Urothelium cell line (cell line): Measurements from ENCODE around the gene FCER2.
"Not testable (repeated sequence)": the region's sequence is repeated elsewhere in the genome, so short reads cannot be mapped to it uniquely, and the experiment has no call there.

Source experiments
- DNase-seq: peaks from one replicate; pipeline ENCODE4 v3.0.0; 2011; ENCODE audit warnings: low spot score, mixed read lengths
- FAIRE-seq: peaks from 2 replicates; lab custom pipeline; 2011; peaks lifted over from hg19 to GRCh38; lab: Jason Lieb, UNC

Gene FCER2, protein sequence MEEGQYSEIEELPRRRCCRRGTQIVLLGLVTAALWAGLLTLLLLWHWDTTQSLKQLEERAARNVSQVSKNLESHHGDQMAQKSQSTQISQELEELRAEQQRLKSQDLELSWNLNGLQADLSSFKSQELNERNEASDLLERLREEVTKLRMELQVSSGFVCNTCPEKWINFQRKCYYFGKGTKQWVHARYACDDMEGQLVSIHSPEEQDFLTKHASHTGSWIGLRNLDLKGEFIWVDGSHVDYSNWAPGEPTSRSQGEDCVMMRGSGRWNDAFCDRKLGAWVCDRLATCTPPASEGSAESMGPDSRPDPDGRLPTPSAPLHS

DNA sequence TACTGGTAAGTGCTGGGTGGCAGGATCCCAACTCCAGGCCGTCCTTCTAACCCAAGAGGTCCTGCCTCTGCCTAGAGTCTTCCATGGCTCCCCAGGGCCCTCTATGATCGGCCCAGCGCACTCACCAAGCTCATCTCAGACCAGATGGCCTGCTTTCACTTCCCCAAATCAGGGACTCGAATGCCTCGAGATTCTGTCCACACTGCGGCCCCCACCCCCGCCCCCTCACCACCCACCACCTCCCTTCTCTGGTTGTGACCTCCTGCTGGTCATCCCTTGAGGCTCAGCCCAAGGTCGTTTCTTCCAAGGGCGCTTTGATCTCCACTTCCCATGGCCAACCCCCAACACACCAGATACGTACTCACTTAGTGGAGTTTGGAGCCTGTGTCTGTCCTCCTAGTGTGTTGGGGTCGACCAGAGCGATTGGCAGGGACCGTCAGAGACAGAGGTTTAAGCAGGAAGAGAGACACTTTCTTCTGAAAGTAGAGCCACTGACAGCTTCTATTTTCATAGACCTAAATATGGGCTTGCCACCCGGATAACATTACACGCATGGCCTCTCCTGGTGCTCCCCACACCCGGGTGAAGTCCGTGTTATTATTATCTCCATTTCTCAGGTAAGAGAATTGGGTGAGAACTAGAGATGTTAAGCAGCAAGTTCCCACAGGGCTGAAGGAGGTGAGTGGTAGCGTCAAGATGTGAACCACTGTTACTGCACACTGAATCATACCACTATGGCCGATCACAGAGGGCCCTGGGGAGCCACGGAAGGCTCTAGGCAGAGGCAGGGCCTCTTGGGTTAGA, at the start of gene FCER2:
FCER2 (minus strand) TSS at position 478 of the 804 bp plus-strand sequence. CDS start 2,371 bp downstream, outside the sequence.
- DNase-seq = no peak
- no peak for FAIRE-seq

DNA sequence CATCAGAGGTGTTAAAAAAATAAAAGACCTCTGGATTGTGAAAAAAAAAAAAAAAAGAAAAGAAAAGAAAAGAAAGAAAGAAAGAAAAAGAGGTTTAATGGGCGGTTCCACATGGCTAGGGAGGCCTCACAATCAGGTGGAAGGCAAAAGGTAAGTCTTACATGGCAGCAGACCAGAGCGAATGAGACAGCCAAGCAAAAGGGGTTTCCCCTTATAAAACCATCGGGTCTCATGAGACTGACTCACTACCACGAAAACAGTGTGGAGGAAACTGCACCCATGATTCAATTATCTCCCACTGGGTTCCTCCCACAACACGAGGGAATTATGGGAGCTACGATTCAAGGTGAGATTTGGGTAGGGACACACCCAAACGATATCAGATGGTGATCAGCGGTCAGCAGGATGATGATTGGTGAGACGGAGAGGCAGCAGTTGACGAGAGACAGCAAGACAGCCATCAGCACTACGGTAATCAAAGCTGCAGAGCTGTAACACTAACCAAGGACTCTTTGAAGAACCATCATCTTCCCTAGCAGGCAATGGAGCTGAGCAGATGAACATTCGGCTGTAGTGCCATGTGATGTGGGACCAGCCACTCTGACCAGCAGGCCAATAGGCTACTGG, 49.3 kb upstream of the FCER2 start:
- DNase-seq (no peak), FAIRE-seq (no peak)

DNA sequence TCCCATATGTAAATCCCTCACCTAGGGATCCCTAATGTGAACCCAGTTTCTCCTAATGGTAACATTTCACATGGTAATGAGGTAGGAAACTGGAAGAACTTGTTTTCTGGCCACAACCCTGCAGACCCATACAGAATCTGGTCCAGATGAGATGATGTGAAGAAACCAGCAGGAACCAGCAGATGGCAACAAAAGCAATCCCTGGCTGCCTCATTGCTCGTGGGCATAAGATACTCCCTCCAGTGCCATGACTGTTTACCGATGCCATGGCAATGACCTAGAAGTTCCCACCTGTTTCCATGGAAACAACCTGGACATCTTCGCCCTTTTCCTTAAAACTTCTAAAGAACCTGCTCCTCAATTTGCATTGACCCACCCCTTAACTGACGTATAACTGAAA, 46.8 kb upstream of the FCER2 start:
- FAIRE-seq = no peak
- no peak for DNase-seq

DNA sequence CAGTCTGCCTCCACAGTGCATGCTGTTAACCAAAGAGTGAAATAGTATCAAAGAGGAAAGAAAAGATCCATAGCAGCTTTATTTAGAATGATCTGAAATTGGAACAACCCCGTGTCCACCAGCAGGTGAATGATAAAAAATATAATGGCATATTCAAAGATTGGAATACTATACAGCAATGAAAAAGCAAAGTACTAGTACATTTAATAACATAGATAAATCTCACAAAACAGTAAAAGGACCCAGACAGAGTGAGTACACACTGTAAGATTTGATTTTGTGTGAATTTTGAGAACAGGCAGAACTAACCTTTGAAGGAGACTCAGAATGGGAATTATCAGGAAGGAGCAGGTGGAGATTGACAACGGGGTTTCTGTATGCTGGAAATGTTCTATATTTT, 46.2 kb upstream of the FCER2 start:
- no peak for DNase-seq
- no peak for FAIRE-seq

DNA sequence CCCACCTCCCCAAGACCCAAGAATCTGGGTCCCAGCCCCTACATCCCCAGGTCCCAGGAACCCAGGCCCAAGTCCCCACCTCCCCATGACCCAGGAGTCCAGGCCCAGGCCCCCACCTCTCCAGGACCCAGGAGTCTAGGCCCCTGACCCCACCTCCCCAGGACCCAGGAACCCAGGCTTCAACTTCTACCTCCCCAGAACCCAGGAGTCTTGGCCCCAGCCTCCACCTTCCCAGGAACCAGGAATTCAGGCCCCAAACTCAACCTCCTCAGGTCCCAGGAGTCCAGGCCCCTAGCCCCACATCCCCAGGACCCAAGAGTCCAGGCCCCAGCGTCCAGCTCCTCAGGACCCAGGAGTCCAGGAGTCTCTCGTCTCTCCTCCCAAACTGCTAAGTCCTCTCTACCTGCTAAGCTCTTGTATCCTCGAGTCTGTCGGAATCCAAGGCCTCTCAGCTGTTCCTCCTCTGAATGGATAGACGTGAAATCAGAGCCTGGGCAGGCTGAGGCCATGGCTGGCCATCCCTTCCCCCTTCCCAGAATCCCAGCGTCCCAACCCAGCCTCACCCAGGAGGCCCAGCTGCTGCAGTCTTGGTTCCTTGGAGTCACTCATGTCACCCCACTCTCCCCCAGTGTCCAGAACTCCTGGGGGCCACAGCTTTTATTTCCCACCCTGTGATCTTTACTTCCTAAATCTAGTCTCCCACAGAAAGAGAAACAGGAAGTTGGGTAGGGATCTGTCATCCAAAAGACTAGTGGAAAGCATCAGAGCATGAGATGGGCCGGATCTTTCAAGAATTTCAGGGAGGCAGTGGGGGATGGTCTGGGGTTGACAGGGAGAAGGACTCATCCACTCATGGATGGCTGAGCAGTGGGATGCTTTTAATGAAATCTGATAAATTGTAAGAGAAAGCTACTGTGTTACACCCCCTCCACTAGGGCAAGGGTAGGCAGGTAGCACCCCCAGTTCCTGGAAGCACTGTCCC, 45.3 kb upstream of the FCER2 start, which contains the start of gene CD209:
CD209 (minus strand) TSS at position 632 of the 982 bp plus-strand sequence; CDS start at position 609, 23 bp downstream.
- no peak for FAIRE-seq

DNA sequence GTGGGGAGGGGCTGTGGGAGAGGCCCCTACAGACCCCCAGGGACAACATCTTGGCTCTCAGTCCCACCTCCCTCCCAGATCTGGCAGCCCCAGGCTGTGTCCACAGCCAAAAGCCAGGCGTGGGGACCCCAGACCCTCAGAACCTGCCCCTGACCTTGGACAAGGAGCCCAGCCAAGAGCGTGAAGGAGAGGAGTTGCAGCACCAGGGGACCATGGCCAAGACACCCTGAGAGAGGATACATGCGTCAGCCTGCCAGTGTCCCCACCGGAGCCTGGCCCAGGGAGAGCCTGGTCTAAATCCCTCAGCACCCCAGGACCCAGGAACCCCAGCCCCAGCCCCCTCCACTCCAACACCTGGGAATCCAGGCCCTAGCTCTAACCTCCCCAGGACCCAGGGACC, 44.4 kb upstream of the FCER2 start:
- FAIRE-seq, DNase-seq: not testable (repeated sequence)

More for the DNA sequence above, 45.3 kb upstream of the FCER2 start, which contains the start of gene CD209:
- DNase-seq = no peak

DNA sequence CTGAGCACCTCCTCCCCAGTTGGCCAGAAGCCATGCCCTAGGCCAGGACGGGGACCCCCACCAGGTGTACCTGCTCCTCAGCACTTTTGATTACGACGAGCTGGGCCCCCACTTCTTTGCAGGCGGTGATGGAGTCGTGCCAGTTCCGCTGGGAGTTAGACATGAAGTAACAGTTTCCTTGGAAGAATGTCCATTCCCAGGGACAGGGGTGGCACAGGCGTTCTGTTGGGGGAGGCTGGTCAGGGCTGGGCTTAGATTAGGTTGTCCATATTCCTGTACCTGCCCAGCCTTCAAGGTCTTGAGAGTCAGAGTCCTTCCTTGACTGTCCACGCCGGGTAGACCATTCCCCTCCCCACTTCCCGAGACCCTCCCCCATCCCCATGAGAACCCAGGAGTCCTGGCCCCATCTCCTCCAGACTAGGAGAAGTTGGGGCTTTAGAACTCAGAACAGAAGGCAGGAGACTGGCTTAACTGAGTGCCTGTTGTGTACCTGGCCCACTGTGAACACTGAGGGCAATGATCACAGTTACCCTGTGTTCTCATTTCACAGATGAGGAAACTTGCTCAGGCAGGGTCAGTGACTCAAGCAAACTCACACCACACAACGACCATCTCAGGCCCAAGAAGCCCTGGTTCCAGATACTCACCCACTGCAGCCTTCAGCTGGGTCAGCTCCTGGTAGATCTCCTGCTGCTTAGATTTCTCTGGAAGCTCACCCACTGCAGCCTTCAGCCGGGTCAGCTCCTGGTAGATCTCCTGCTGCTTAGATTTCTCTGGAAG, 43.1 kb upstream of the FCER2 start:
- FAIRE-seq = no peak
- no peak for DNase-seq

DNA sequence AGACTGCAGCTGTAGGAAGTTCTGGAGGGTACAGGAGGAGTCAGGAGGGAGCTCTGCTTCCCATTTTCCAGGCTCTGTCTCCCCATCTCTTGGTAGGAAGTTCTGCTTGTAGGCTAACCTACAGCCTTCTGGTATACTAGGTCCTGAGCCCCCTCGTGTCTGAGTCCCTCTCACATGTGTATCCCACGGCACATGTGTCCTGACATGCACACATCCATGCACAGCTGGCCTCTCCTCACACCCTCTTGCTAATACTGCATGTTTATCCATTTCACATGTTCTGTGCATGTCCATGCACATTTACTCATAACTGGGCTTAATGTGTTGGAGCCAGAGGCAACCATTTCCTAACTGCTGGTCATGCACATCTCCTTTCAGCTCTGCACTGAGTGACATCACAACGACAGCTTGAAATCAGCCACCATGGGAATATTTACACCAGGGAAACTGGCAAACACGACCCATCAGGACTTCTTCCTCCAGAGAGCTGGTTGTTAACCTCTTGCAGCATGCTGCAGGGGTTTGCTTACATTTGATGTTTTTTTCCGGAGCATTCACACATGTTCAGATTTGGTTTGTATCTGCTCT, 42.4 kb upstream of the FCER2 start:
- DNase-seq = no peak
- FAIRE-seq = no peak

DNA sequence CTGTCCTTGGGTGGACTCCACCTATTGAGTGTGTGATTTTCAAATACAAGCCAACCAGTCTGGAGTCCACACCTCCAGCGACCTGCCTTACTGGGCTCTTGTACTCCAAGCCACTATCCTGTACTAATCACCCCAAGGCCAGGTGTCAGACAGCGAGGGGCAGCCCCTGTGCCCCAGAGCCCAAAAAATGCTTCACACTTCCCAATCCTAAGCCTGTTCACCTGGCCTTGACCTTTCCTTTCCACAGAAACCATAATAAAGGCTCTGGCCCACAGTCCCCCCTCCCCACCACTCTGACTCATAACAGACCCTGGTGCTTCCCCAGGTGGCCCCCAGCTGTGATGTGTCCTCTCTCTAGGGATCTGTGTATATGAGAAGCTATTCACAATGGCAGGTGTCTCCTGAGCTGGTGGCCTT, 41.5 kb upstream of the FCER2 start:
- DNase-seq (no peak), FAIRE-seq (no peak)

DNA sequence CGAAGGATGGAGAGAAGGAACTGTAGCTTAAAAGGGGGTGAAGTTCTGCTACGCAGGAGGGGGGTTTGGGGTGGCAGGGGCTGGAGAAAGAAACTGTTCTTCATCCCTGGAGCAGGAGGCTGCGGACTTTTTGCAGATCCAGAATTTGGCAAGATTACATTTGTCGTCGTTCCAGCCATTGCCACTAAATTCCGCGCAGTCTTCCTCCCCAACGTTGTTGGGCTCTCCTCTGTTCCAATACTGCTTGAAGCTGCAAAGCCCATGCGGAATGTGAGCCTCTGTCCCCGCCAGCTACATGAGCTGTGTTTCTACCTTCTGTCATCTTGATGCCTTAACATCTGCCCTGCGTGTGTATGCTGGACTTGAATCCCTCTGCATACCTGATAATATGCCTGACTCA, 41.1 kb upstream of the FCER2 start:
- FAIRE-seq = no peak
- DNase-seq = no peak

DNA sequence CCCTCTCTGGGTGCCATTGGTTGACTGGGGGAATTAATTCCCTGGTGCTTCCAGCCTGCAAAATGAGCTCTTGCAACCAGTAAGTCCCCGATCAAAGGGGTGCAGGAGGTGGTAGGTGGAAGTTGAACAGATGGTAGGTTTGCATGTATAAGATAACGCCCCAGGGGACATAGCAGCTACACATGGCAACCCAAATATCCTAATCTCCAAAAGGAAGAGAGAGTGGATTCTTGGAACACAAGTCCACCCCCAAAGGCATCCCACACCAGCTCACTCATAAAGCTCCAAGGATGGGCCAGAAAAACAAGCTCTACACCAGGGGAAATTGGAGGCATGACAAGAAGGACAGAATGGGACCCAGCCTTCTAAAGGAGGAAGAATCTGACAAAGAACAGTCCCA, 40.6 kb upstream of the FCER2 start:
- FAIRE-seq (no peak), DNase-seq (no peak)

DNA sequence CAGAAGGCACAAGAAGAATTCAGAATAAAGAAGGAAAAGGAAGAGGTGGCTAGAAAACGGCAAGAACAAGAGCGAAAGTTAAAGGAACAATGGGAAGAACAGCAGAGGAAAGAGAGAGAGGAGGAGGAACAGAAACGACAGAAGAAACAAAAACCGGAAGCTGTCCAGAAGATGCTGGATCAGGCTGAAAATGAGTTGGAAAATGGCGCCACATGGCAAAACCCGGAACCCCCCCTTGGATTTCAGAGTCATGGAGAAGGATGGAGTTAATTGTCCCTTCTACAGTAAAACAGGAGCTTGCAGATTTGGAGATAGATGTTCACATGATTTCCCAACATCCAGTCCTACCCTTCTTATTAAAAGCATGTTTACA, 38.7 kb upstream of the FCER2 start:
- DNase-seq = no peak
- FAIRE-seq = no peak

DNA sequence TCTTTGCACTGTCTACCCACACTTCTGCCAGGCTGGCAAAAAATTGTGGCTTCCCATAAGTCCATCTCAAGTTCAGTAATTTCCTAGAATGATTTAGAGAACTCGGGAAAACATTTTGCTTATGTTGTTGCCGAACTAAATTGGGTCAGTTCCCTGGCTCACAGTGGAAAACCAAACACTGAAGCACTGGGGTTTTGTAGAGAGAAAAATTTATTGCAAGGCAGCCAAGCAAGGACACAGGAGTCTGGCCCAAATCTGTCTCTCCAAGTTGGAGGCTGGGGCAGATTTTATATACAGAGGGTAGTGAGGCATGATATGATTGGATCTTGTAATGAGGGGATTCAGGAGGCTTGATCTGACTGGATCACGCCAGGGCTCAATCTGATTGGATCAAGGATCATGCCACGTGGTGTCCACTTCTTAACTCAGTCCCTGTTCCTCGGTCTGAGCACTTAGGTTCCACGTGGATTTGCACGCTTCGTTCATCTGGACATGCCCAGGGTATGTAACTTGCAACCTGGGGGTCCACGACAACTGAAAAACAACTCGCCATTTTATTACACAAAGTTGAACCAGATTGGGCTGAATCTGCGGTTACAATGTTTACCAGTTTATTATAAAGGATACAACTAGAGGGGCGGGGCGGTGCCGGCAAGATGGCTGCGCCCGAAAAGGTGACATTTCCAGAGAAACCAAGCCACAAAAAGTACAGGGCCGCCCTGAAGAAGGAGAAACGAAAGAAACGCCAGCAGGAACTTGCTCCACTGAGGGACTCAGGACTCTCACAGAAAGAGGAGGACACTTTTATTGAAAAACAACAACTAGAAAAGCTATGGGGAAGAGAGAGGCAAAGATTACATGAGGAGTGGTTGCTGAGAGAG, 38.1 kb upstream of the FCER2 start:
- FAIRE-seq (no peak), DNase-seq (no peak)

DNA sequence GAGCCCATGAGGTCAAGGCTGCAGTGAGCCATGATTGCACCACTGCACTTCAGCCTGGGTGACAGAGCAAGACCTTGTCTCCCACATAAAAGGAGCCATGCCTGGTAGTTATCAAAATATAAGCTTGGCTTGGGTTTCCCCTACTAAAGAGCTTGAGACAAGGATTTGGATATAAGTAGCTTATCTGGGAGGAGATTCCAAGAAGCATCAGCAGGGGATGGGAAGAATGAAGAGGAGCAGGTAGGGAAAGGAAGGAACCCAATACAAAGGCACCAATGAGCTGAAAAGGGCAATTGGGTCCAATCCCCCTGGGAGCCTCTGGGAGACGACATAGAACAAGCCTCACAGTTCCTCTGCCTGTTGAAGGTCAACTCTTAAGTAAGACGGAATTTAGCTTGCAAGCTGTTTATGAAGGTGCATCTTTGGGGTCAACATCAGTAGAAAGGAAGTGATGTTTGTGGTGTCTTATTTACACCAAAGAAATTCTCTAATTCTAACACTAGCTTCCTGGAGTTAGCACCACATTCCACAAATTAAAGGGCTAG, 37.4 kb upstream of the FCER2 start:
- DNase-seq = no peak

DNA sequence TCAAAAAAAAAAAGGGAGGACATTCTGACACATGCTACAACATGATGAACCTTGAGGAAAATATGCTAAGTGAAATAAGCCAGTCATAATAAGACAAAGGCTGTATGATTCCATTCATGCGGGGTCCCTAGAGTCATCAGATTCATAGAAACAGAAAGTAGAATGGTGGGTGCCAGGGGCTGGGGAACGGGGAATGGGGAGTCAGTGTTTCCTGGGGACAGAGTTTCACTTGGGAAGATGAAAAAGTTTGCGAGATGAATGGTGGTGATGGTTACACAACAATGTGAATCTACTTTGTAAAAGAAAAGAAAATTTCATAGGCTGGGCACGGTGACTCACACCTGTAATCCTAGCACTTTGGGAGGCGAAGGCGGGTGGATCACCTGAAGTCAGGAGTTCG, 36.1 kb upstream of the FCER2 start:
- no peak for FAIRE-seq

More for the DNA sequence above, 37.4 kb upstream of the FCER2 start:
- no peak for FAIRE-seq

DNA sequence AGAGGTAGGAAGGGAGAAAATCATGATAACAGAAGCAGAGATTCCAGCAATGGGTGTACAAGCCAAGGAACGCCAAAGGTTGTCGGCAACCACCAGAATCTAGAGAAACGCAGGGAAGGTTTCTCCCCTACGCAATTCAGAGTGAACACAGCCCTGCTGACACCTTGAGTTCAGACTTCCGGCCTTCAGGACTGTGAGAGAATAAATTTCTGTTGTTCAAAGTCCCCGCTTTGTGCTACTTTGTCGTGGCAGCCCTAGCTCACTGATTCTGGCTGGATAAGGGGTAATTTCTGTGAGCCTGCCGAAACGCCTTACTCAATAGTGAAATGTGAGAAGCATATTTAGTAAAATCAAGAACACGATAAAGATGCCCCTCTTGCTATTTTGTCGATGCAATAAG, 35.3 kb upstream of the FCER2 start:
- DNase-seq (no peak), FAIRE-seq (no peak)

More for the DNA sequence above, 36.1 kb upstream of the FCER2 start:
- DNase-seq = no peak

DNA sequence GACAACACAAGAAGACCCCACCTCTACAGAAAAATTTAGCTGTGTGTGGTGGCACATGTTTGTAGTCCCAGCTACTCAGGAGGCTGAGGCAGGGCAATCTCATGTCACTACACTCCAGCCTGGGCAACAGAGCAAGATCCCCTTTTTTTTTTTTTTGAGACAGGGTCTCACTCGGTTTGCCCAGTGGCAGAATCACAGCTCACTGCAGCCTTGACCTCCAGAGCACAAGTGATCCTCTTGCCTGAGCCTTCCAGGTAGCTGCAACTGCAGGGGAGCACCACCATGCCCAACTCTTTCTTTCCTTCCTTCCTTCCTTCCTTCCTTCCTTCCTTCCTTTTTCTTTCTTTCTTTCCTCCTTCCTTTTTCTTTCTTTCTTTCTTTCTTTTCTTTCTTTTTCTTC, 34.2 kb upstream of the FCER2 start:
- DNase-seq = no peak
- no peak for FAIRE-seq
